GM08714 (cell line): ENCODE data around the gene CST1.
"Not testable (repeated sequence)": the region's sequence is repeated elsewhere in the genome, so short reads cannot be mapped to it uniquely, and the experiment has no call there.

ENCODE experiments used
- H3K4me3 ChIP-seq: fragments of 200-500 bp; sonication (Bioruptor generic); 2 replicates; pipeline ENCODE4 v1.5.1; 2014; ENCODE audit warnings: mild to moderate bottlenecking, low read length, inconsistent platforms
- ZNF274 ChIP-seq: IDR thresholded peaks from 2 replicates; pipeline ENCODE4 v1.6.1; 2012; ENCODE audit warnings: mild to moderate bottlenecking, low read depth, low read length

The CST1 gene

DNA sequence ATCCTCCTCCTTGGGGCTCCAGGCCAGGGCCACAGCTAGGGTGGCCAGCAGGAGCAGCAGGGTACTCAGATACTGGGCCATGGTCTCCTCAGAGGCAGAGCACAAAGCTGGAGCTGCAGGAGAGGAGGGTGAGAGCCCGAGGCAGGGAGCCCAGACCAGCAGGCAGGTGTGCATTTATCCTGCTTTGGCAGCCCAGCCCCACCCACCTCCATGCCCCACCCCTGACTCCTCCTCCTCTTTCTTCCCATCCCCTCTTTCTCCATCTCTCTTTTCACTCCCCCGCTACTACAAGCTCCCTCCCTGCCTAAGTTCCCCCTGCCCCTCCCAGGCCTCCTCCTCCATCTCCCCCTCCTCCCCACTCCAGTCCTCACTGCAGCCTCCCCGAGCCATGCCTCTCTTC is at the start of gene CST1:
CST1 (minus strand) TSS at position 150 of the 400 bp plus-strand sequence; CDS start at position 81, 69 bp downstream.
- H3K4me3 ChIP-seq, result not testable (repeated sequence)

DNA sequence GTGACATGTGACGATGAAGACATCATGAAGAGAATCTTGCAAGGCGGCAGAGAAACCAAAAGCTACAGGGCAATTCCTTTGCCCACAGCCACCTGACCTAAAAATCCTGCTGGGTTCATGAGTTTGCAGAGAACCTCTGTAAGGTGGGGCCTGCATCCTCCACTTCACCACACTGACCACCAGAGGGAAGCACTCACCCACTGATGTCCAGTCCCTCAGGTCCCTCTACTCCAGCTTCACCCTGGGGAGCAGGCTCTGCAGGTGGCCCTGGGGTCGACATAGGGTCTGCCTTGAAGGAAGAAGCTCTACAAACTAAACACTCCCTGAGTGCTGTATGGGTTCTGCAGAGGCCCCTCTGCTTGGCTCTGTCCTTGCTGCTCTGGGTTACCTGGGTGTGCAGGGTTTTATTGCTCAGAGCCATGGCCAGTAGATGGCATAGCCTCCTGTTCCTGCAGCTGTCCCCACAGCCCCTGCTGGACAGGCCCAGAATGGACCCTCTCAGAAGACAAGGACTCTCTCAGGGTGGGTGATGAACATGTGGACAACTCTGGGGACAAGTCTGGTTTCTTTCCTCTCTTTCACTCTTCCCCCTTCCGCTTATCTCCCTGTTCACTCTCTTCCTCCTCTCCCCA is 48.6 kb upstream of the CST1 start:
- H3K4me3 ChIP-seq, result not testable (repeated sequence)

DNA sequence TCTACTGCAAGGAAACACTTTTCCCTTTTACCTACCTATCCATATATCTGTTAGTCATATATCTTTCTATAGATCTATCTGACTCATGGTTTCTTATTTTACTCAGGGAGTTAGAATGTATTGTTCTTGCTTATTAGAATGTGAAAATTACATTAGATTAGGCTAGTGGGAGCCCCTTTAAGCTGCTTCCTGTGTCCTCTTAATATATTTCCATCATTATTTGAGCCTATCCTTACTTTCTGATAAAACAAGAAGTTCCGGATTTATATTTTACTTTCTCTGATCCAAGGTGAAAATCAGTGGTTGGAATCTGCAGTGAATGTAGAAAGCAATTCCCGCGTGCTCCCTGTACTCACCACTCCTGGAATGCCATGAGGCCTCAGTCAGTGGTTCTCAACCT is 44.8 kb upstream of the CST1 start:
- no peak overlapping the region for H3K4me3 ChIP-seq
- TF ChIP-seq ZNF274, result no peak

DNA sequence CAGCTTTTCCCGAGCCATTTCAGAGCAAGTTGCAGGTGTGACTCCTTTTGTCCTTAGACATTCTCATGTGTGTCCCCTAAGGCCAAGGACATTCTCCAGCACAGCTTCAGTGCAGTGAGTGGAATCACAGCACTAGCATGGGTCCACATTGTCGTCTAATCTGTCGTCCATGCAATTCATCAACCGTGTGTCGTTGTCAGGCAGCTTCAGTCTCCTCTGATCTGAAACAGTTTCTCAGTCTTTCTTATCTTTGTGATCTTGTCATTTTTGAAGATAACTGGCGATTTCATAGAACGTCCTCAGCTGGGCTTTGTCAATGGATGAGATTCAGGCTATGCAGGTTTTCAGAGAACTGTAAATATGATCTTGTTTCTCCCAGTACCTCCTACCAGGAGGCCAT is 44.1 kb upstream of the CST1 start:
- H3K4me3 ChIP-seq, result no peak overlapping the region

DNA sequence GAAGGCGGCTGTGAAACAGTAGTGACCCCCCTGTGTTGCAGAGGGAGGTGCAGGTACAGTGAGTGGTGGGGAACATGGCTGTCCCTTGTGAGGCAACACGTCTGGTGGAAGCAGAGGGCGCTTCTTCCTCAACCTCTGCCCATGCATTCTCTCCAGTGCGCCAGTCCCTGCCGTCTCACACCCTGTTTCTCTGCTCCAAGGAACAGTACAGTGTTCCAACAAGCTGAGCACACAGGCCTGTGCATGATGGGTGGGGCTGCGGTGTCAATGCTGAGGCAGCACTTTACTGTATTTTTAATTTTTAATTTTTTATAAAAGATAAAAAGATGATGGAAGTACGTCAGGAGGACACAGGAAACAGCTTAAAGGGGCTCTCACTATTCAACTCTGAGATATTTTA is 43.3 kb upstream of the CST1 start:
- no peak for TF ChIP-seq ZNF274
- H3K4me3 ChIP-seq, result no peak overlapping the region

More for the DNA sequence above, 44.1 kb upstream of the CST1 start:
- no peak for TF ChIP-seq ZNF274

GRCh38 chr20:23783447-23783846 is 32.7 kb upstream of the CST1 start:
- H3K4me3 ChIP-seq, result no peak overlapping the region
- TF ChIP-seq ZNF274, result no peak

DNA sequence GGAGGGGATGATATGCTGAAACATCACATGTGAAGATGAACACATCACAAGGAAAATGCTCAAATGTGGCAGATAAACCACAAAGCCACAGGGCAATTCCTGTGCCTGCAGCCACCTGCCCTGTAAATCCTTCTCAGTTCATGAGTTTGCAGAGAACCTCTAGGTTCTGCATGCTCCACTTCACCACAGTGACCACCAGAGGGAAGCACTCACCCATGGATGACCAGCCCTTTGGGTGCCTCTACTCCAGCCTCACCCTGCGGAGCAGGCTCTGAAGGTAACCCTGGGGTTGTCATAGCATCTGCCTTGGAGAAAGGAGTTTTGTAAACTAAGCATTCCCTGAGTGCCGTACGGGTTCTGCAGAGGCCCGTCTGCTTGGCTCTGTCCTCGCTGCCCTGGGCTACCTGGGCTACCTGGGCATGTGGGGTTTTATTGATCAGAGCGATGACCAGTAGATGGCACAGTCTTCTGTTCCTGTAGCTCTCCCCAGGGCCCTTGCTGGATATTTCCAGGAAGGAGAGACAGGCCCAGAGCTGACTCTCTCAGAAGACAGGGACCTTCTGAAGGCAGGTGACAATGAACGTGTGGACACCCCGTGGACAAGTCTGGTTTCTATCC is 31.7 kb upstream of the CST1 start:
- H3K4me3 ChIP-seq, result no peak overlapping the region
- TF ChIP-seq ZNF274, result no peak

DNA sequence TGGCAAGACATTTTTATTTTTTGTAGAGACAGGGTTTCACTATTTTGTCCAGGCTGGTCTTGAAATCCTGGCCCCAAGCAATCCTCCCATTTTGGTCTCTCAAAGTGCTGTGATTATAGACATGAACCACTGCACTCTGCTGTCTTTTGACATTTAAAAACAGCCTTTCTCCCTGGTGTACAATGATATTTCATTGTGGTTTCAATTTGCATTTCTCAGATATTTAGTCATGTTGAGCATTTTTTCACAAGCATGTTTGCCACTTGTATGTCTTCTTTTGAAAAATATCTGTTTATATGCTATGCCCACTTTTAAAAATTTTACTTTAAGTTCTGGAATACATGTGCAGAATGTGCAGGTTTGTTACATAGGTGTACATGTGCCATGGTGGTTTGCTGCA is 27.9 kb upstream of the CST1 start:
- H3K4me3 ChIP-seq, result not testable (repeated sequence)

DNA sequence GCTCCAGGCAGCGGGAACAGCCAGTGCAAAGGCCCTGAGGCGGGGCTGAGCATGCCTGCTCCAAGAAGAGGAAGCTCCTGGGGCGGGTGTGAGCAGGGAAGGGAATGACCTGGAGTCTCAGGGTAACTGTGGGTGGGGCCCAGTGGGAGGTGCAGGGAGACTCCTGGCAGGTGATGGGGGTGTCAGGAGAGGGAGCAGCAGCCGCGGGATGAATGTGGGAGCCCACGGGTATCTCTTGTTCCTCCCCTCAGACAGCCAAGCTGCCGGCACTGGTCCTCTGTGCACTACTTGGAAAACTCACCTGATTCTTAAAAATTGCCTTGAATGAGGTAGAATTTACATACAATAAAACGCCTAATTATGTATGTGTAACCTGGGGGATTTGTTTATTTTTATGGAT is 26.6 kb upstream of the CST1 start:
- not testable (repeated sequence) for H3K4me3 ChIP-seq

DNA sequence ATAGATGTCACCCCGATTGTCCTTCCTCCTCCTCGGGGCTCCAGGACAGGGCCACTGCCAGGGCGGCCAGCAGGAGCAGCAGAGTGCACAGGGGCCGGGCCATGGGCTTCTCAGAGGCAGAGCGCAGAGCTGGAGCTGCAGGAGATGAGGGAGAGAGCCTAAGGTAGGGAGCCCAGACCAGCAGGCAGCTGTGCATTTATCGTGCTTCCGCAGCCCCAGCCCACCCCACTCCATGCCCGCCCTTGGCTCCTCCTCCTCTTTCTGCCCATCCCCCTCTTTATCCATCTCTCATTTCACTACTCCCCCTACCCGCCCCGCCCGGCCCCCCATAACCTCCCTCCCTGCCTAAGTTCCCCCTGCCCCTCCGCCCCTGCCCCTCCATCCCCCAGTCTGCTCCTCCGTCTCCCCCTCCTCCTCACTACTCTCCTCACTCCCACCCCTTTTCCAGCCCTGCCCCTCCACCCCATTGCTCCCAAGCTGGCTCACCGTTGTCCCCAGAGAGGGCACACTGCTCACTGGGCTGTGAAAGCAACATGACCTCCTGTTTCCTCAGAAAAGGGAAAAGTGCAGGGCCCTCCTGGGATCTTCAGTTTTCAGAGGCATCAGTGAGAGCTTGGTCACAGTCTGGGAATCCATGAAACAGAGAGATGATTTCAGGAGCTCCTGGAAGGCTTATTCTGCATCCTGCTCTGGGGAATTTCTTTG is 25.5 kb upstream of the CST1 start:
- TF ChIP-seq ZNF274, result no peak
- H3K4me3 ChIP-seq, result no peak overlapping the region

- H3K4me3 ChIP-seq, result no peak overlapping the region
- TF ChIP-seq ZNF274, result no peak
Observed at GRCh38 chr20:23774081-23774480, 23.3 kb upstream of the CST1 start.

GRCh38 chr20:23773579-23773978 is 22.8 kb upstream of the CST1 start:
- no peak for TF ChIP-seq ZNF274
- no peak overlapping the region for H3K4me3 ChIP-seq

- H3K4me3 ChIP-seq, result no peak overlapping the region
- TF ChIP-seq ZNF274, result no peak
Observed at GRCh38 chr20:23773127-23773526, 22.4 kb upstream of the CST1 start.

DNA sequence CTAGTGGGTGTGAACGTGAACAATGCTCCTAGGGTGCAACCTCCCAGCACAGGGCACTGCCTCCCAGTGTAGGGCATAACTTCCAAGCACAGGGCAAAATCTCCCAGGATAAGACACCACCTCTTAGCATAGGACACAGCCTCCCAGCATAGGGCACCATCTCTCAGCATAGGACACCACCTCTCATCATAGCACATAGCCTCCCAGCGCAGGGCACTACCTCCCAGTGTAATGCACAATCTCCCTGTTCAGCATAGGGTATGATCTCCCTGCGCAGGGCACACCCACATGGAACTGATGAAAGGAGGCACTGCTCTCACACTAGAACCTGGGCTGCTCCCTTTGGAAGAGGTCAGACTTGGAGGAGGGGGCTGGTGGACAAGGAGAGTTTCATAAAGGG is 21.3 kb upstream of the CST1 start:
- no peak overlapping the region for H3K4me3 ChIP-seq
- TF ChIP-seq ZNF274, result no peak

DNA sequence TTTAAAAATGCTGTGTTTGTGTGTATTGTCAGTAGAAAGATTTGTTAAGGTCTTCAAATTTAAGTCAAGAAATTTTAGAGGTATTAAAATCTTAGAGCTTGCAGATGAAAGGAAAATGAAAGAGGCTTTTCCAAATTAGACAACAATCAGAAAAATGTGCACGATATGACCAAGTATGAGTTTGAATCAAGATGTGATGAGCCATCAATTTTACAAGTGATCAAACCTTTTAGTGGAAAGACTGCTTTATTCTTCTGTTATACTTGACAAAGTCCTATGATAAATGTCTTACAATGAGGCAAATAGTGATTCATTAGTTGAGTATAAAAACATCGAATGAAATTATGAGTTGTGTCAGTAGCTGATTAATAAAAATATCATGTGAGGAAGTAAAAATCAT is 19.6 kb upstream of the CST1 start:
- TF ChIP-seq ZNF274, result no peak
- H3K4me3 ChIP-seq, result no peak overlapping the region

DNA sequence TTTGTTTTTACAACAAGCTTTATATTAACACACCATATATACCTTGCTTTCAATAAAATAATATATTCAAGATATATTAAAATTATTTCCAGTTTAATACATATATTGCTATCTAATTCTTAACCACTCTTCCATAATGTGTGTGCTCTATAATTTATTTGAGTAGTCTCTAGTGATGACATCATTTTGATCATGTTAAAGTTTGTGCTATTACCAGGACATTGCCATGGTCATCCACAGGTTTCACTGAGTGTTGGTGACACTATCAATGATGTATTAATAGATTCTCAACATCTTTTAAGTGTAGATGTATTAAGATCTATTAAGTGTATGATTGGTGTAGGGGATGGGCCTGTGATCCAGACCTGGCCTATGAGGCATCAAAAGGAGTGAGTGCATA is 17.8 kb upstream of the CST1 start:
- not testable (repeated sequence) for H3K4me3 ChIP-seq
